Common myeloid progenitor, CD34-positive (primary cell): ENCODE data around the gene MDM2.
A peak's percentile ranks its signal among the peaks of the same experiment; 100 is the strongest.

Experiments
- CTCF ChIA-PET: fragments of 350-600 bp; sonication (Branson Sonifier 250); formaldehyde crosslinking; loops from one replicate; lab custom pipeline; 2021; ENCODE audit warnings: antibody characterized with exemption; lab: Charles Lee
- POLR2A ChIA-PET: fragments of 350-600 bp; sonication (Branson Sonifier 250); formaldehyde crosslinking; loops from one replicate; lab custom pipeline; 2021; ENCODE audit warnings: antibody characterized with exemption; lab: Charles Lee
- DNase-seq, 3 donors: peaks; one replicate each; pipeline versions ENCODE4 v3.0.0 to v3.0.0-alpha.2; 2013
- H3K27ac ChIP-seq, 2 experiments: 1 replicate in 1 of 2; 2 replicates in 1 of 2; pipeline ENCODE4 v1.7.0; 2013; ENCODE audit warnings: inconsistent platforms in 2 of 2, low read length in 2 of 2, mild to moderate bottlenecking in 2 of 2, low read depth in 1 of 2, moderate library complexity in 1 of 2; ENCODE audit not compliant: severe bottlenecking in 2 of 2, insufficient read depth in 1 of 2, poor library complexity in 1 of 2
- H3K27me3 ChIP-seq, 5 experiments: replicated peaks in 2 of 5; 1 replicate in 3 of 5; 2 replicates in 2 of 5; pipeline versions ENCODE4 v1.6.1 to v1.7.0; 2013; ENCODE audit warnings: low read length in 4 of 5, mild to moderate bottlenecking in 2 of 5, moderate library complexity in 2 of 5, inconsistent platforms in 1 of 5; ENCODE audit not compliant: insufficient read depth in 5 of 5, control insufficient read depth in 4 of 5
- H3K36me3 ChIP-seq, 4 experiments: 1 replicate in 2 of 4; 2 replicates in 2 of 4; pipeline versions ENCODE4 v1.6.1 to v1.7.0; 2013; ENCODE audit warnings: low read length in 3 of 4, control low read depth in 1 of 4, mild to moderate bottlenecking in 1 of 4; ENCODE audit not compliant: control insufficient read depth in 4 of 4, insufficient read depth in 4 of 4
- H3K4me1 ChIP-seq, 4 experiments: 1 replicate in 3 of 4; 2 replicates in 1 of 4; pipeline versions ENCODE4 v1.6.1 to v1.7.1; 2013; ENCODE audit warnings: low read length in 3 of 4, mild to moderate bottlenecking in 3 of 4, control low read depth in 1 of 4, inconsistent platforms in 1 of 4, moderate library complexity in 1 of 4; ENCODE audit not compliant: control insufficient read depth in 4 of 4, insufficient read depth in 4 of 4; ENCODE audit errors: control extremely low read depth in 1 of 4
- H3K4me3 ChIP-seq, 7 experiments: 1 replicate in 4 of 7; 2 replicates in 3 of 7; pipeline versions ENCODE4 v1.5.1 to v1.7.0; 2013; ENCODE audit warnings: mild to moderate bottlenecking in 7 of 7, low read length in 6 of 7, moderate library complexity in 6 of 7, inconsistent platforms in 2 of 7, low read depth in 2 of 7, control low read depth in 1 of 7; ENCODE audit not compliant: insufficient read depth in 4 of 7, control insufficient read depth in 1 of 7; ENCODE audit errors: extremely low read depth in 1 of 7
- H3K9me3 ChIP-seq, 5 experiments: 1 replicate in 4 of 5; 2 replicates in 1 of 5; pipeline versions ENCODE4 v1.6.1 to v1.7.1; 2013; ENCODE audit warnings: low read length in 4 of 5, mild to moderate bottlenecking in 2 of 5, inconsistent platforms in 1 of 5, low read depth in 1 of 5, moderate library complexity in 1 of 5; ENCODE audit not compliant: control insufficient read depth in 4 of 5, insufficient read depth in 2 of 5; ENCODE audit errors: control extremely low read depth in 1 of 5
- WGBS: methylation state at CpG from one replicate; pipeline ENCODE4 v1.1.5; 2013; ENCODE audit not compliant: insufficient coverage; 5-methylcytosine and 5-hydroxymethylcytosine counted together

The MDM2 gene

DNA sequence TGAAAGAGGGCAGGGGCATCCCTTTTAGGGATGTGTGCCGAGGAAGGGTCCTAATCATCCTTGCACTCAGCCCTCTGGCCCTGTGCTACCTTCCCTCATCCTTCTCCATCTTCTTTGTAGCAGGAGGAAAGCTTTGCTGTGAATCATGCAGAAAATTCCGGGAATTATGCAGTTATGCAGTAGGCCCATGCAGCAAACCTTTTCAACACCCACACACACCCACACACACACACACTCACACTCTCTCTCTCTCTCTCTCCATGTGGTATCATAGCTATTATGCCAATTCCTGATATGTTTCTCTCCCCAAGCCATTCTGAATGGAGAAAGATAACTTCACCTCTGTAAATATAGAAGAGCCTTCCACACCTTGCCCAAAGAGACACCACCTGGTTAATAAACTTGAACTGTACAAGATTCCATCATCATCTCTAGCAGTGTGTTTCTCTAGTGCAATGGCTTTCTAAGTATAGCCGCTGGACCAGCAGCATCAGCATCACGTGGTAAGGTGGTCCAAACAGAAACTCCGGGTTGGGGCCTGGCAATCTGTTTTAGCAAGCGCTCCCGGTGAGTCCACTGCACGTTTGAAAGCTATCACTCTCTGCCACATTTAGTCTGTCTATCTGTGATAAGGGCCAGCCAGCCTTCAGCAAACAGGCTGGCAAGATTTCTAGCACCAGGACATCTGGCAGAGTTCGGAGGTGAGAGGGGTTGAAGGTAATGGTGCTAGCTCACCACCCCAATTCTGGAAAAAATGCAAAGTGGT is 57.6 kb downstream of the MDM2 start:
- no peak overlapping the region for H3K27ac ChIP-seq
- no peaks in the 10 kb centered on the region for H3K36me3 ChIP-seq
- ChIA-PET POLR2A (no interaction called here), CTCF (interaction anchor here (0.9 kb wide), 1 partner anchor 209 kb away, joined by 3 read pairs; no protein-coding TSS in a partner anchor)
- WGBS = 98% methylated on average over 9 of the region's 9 CpGs
- H3K27me3 ChIP-seq = peaks cover 0 to 5% (median 0%) of the 10 kb centered on the region in 5 experiments
- H3K4me3 ChIP-seq = no peak overlapping the region
- no peaks in the 10 kb centered on the region for H3K9me3 ChIP-seq
- H3K4me1 ChIP-seq = peaks cover 0 to 2% (median 0%) of the 10 kb centered on the region in 4 experiments
- peak in 2 of 3 donors; percentile 42 to 66 for DNase-seq

DNA sequence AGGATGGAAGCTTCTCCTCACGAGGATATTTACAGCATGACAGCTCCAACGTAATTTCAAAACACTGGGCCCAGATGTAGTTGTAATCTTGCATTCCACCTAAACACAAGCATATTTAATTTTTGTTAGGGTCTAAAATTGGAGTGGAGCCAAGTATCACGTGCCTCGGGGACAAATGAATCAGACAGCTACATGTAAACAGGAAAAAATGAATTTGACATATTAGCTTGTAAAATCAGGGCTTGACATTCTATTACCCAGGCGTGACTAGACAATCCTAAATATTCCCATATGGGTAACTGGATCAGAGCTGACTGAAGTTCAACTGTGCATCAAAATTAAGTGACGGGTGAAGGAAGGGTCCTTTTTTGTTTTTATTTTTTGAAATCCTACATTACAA is 59.0 kb downstream of the MDM2 start:
- POLR2A ChIA-PET = no interaction called here
- peaks cover 0 to 2% (median 0%) of the 10 kb centered on the region in 4 experiments for H3K4me1 ChIP-seq
- H3K27ac ChIP-seq = no peak overlapping the region
- H3K4me3 ChIP-seq = no peak overlapping the region
- H3K9me3 ChIP-seq = no peaks in the 10 kb centered on the region
- DNase-seq = no peak
- H3K36me3 ChIP-seq = no peaks in the 10 kb centered on the region
- WGBS = 83% methylated on average over 1 of the region's 6 CpGs
- CTCF ChIA-PET = interaction anchor here (0.8 to 2.1 kb wide), 5 partner anchors 29 to 387 kb away, joined by 3 to 6 read pairs (median 4); no protein-coding TSS in a partner anchor
- peaks cover 0 to 5% (median 0%) of the 10 kb centered on the region in 5 experiments for H3K27me3 ChIP-seq

- POLR2A ChIA-PET = no interaction called here
- WGBS = 98% methylated on average over 5 of the region's 5 CpGs
- H3K27ac ChIP-seq = no peak overlapping the region
- H3K27me3 ChIP-seq = peaks cover 0 to 5% (median 0%) of the 10 kb centered on the region in 5 experiments
- H3K4me1 ChIP-seq = peaks cover 0 to 2% (median 0%) of the 10 kb centered on the region in 4 experiments
- DNase-seq = no peak
- CTCF ChIA-PET = interaction anchor here (1.3 to 2.1 kb wide), 4 partner anchors 28 to 387 kb away, joined by 3 to 6 read pairs (median 4); no protein-coding TSS in a partner anchor
- H3K9me3 ChIP-seq = no peaks in the 10 kb centered on the region
- H3K4me3 ChIP-seq = no peak overlapping the region
- H3K36me3 ChIP-seq = no peaks in the 10 kb centered on the region
These were observed 59.6 kb downstream of the MDM2 start for GRCh38 chr12:68867606-68868005.

DNA sequence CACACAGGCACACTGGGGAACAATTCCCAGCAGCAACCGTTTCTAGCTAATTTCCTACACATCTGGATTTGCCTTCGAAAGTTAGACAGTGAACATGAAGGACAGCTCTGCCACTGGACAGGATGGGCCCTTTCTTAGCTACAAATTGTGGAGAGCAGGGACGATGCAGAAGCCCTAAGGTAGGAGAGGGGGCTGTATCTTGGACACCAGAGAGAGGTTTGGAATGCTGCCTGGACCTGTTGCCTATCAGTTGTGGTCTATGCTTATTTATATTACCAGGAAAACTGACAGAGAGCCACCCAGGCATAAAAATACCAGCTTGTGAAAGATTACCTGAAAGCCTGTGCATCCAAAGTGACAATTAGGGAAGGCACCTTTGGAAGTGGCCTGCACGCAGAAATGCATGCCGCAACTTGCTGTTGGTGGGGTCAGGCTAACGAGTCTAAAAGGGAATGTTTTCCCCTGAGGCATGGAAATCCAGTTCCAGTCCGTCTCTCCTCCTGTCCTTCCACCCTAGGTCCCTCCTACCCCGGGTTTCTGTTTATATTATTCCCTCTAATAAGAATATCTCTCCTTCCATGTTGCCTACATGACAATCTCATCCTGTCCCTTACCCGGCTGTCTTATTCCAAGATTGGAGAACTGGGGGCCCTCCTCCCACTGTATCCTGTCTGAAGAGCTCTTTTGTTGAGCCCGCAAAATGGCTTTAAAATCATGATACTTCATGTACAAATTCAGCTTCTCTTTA is 60.2 kb downstream of the MDM2 start:
- 97% methylated on average over 9 of the region's 10 CpGs for WGBS

GRCh38 chr12:68870011-68870410 is 62.0 kb downstream of the MDM2 start:
- H3K4me3 ChIP-seq = no peak overlapping the region
- no peak for DNase-seq
- H3K27me3 ChIP-seq = peaks cover 0 to 5% (median 0%) of the 10 kb centered on the region in 5 experiments
- no peaks in the 10 kb centered on the region for H3K36me3 ChIP-seq
- H3K27ac ChIP-seq = no peak overlapping the region
- ChIA-PET CTCF (interaction anchor here (1.0 kb wide), 1 partner anchor 63 kb away, joined by 3 read pairs; the partner anchor contains the start of gene CPM), POLR2A (no interaction called here)
- H3K4me1 ChIP-seq = no peaks in the 10 kb centered on the region
- no peaks in the 10 kb centered on the region for H3K9me3 ChIP-seq
- WGBS = 98% methylated on average over 5 of the region's 5 CpGs

More for the DNA sequence above, 60.2 kb downstream of the MDM2 start:
- DNase-seq = no peak
- Histone ChIP-seq H3K4me1 (peaks cover 0 to 2% (median 0%) of the 10 kb centered on the region in 4 experiments), H3K27ac (no peak overlapping the region), H3K4me3 (no peak overlapping the region), H3K36me3 (no peaks in the 10 kb centered on the region), H3K9me3 (no peaks in the 10 kb centered on the region), H3K27me3 (peaks cover 0 to 5% (median 0%) of the 10 kb centered on the region in 5 experiments)
- ChIA-PET CTCF (interaction anchor here (1.1 to 2.1 kb wide), 4 partner anchors 14 to 386 kb away, joined by 3 to 4 read pairs (median 4); no protein-coding TSS in a partner anchor), POLR2A (no interaction called here)

GRCh38 chr12:68870443-68870842 is 62.5 kb downstream of the MDM2 start:
- CTCF ChIA-PET = interaction anchor here (1.0 to 1.6 kb wide), 3 partner anchors 63 to 205 kb away, joined by 3 to 4 read pairs (median 3); partner anchors contain the start of gene CPM
- Histone ChIP-seq H3K4me1 (no peaks in the 10 kb centered on the region), H3K27me3 (peaks cover 0 to 5% (median 0%) of the 10 kb centered on the region in 5 experiments), H3K36me3 (no peaks in the 10 kb centered on the region), H3K4me3 (no peak overlapping the region), H3K9me3 (no peaks in the 10 kb centered on the region), H3K27ac (no peak overlapping the region)
- POLR2A ChIA-PET = interaction anchor here (0.5 kb wide), 1 partner anchor 767 kb away, joined by 3 read pairs; no protein-coding TSS in a partner anchor
- no peak for DNase-seq
- WGBS = 100% methylated on average over 4 of the region's 6 CpGs
